GM21423 (cell line): Measurements from ENCODE around the gene ALG8.
"Not testable (repeated sequence)": the region's sequence is repeated elsewhere in the genome, so short reads cannot be mapped to it uniquely, and the experiment has no call there.

Experiments used
- ATAC-seq: cut with Tn5 transposase; IDR thresholded peaks from one replicate; pipeline ENCODE4 v1.9.1; 2021; ENCODE audit warnings: mild to moderate bottlenecking, moderate library complexity; ENCODE audit not compliant: unreplicated experiment

The ALG8 gene

GRCh38 chr11:78076733-78077403, 62.6 kb downstream of the ALG8 start:
- ATAC-seq = no peak

- ATAC-seq = no peak
These were observed 64.7 kb downstream of the ALG8 start for GRCh38 chr11:78074756-78075155.

DNA sequence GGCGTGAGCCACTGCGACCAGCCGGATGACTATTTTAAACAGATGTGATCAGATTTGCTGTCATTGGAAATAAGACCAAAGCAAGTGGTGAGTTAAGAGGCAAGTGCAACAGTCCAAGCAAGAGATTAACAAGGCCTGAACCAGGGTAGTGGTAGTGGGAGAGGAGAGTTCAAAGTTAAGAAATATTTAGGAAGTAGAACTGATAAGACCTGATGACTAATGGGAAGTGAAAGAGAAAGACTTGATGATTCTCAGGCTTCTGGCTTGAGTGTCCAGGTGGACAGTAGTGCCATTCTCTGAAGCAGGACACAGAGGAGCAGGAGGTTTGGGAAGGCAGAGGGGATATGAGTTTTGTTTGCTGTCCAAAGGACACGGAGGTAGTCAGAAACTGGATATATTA, 67.0 kb downstream of the ALG8 start:
- no peak for ATAC-seq

- no peak for ATAC-seq
These were observed 67.7 kb downstream of the ALG8 start for GRCh38 chr11:78071717-78072116.

DNA sequence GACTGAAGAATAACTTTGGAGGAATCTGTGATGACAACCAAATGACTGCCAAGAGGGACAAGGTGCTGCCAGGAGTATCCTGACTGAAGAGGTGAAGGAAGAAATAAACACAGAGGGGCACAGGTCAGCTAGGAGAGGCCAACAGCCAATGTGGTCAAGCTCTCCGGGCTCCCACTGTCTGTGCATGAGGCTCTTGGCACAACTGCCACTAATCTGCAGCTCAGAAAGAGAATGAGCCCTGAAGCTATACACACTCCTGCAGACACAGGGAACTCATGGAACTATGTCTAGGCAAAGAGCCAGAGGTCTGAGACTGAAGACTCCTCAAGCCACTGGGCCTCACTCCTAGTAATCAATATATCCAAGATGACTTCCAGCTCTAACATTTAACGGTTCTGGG, 68.8 kb downstream of the ALG8 start:
- no peak for ATAC-seq

DNA sequence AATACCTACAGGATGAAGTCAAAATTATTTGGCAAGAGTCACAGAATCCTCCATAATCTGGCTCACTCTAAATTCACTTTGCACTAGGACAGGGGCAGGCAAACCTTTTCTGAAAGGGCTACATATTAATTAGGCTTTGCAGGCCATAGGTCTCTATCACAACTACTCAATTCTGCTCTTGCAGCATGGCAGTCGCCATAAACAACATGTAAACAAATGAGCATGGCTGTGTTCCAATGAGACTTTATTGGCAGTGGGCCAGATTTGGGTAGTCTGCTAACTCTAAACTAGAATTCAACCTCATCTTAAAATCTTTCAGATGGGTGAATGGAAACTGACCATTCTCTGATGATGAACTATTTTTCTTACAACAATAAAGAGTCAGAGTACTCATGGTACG, 70.0 kb downstream of the ALG8 start:
- ATAC-seq = no peak

DNA sequence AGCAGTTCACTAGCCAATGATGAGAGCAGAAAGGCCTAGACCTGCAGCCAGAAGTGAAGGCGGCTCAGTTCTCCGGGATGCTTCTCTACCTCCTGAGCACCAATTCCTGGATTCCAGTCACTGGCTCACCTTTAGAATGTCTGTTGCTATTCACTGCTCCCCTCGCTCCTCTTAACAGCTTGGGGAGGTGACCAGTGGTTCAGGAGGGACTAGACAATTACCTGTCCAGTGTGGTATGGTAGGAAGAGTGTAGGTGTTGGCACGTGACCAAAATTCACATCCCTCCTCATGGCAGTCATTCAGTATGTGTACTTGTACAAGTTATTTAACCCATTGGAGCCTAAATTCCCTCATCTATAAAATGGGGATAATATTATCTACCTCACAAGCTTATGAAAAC, 71.7 kb downstream of the ALG8 start:
- ATAC-seq = no peak

- no peak for ATAC-seq
These were observed 73.0 kb downstream of the ALG8 start for GRCh38 chr11:78066471-78066870.

- ATAC-seq = no peak
These were observed 74.2 kb downstream of the ALG8 start for GRCh38 chr11:78065203-78065602.

DNA sequence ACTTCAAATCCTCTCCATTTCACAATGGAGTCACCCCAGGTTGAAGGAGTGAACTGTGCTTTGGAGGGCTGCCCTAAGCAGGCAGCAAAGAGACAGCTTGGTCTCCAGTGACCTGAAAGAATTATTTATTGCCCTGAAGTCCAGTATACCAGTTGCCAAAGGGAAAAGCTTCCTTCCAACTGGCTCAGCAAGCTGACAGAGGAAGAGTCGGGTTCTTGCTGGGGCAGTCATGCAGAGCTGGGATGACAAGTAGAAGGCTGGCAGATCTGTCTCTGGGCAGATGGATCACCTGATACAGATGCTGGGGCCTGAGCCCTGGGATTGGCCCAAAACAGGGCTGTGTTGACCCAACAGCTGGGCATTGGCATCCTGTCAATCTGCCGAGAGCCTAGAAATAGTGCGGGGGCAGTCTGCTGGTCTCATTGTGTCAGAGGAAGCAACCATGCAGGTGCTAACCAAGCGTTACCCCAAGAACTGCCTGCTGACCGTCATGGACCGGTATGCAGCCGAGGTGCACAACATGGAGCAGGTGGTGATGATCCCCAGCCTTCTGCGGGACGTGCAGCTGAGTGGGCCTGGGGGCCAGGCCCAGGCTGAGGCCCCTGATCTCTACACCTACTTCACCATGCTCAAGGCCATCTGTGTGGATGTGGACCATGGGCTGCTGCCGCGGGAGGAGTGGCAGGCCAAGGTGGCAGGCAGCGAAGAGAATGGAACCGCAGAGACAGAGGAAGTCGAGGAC, 75.8 kb downstream of the ALG8 start, which contains the start of gene THRSP:
Gene THRSP (plus strand): TSS at position 422 of the 742 bp plus-strand sequence. CDS start 21 bp downstream, at position 443.
- no peak for ATAC-seq

- no peak for ATAC-seq
These were observed 76.8 kb downstream of the ALG8 start for GRCh38 chr11:78062671-78063070.

DNA sequence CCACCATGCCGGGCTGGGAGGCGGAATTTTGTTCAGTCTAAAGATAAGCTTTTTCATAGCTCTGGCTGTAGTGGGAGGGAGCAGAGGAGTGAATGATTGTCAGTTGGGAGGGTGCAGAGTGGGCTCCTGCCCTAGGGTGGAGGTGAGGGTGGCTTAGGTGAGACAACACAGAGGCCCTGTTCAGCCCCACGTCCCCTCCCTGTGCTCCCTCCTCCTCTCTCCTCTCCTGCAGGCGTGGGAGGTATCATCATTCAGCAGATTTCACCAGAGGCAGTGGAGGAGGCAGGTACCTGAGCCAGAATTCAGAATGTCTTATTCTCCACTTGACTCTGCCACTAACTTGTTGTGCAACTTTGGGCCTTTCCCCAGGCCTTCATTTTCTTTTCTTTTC, 77.5 kb downstream of the ALG8 start:
- ATAC-seq = no peak

GRCh38 chr11:78061088-78061920, 78.1 kb downstream of the ALG8 start:
- ATAC-seq = no peak

GRCh38 chr11:78060533-78060932, 78.9 kb downstream of the ALG8 start:
- no peak for ATAC-seq

DNA sequence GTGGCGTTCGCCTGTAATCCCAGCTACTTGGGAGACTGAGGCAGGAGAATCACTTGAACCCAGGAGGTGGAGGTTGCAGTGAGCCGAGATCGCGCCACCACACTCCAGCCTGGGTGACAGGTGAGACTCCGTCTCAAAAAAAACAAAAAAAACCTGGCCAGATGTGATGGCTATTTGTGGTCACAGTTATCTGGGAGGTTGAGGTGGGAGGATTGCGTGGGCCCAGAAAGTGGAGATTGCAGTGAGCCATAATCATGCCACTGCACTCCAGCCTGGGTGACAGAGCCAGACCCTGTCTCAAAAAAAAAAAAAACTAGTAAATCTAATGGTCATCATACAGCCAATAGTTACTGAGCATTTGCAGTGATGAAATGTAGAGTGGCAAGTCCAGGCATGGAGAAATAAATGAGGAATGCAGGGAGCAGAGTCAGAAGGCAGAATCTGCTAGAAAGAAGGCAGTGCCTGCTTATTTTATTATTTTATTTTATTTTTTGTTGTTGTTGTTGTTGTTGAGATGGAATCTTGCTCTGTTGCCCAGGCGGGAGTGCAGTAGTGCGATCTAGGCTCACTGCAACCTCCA, 79.6 kb downstream of the ALG8 start:
- not testable (repeated sequence) for ATAC-seq

GRCh38 chr11:78057462-78058055, 81.9 kb downstream of the ALG8 start:
- ATAC-seq = no peak

GRCh38 chr11:78056093-78056492, 83.3 kb downstream of the ALG8 start:
- ATAC-seq = no peak

DNA sequence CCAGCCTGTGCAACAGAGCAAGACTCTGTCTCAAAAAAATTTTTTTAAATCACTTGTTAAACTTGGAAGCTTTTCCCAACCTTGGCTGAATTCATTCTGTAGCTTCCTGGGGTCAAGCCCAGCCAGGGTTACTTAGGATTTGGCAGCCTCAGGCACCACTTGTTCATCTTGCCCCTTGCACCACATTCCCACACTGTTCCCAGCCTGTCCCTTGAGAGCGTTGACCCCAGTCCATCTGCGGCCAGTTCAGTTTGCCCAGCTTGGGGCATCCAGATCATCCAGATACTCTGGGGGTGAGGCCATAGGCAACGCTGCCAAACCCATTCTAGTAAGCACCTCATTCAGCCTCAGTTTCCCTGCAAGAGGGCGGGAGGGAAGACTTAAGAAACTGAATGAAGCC, 84.5 kb downstream of the ALG8 start:
- no peak for ATAC-seq

- ATAC-seq = no peak
These were observed 88.2 kb downstream of the ALG8 start for GRCh38 chr11:78050964-78051831.
